MCF 10A (cell line): ENCODE measurements around the gene UBE3C. TPM values are rescaled to one million over a fixed set of nuclear protein-coding genes. Genes with fewer than 3 reads are reported as not detected.

Experiments
- BruUV-seq: library from RNA; stranded (reverse); fragments of 400-500 nt; replicated peaks from 2 replicates; lab custom pipeline; 2021; lab: Mats Ljungman, UMichigan
- CTCF ChIA-PET: fragments of 300-600 bp; sonication (Branson Sonifier 250); formaldehyde crosslinking; extraction: SDS; loops from one replicate; lab custom pipeline; 2021; ENCODE audit warnings: antibody characterized with exemption, inconsistent platforms; lab: Yijun Ruan, JAX
- POLR2A ChIA-PET: fragments of 300-600, 350-650 bp; sonication (Branson Sonifier 250); formaldehyde crosslinking; extraction: SDS; loops from one replicate; lab custom pipeline; 2020; ENCODE audit warnings: antibody characterized with exemption, inconsistent platforms; lab: Yijun Ruan, JAX
- DNase-seq: peaks from one replicate; pipeline ENCODE4 v3.0.0-alpha.2; 2018; ENCODE audit not compliant: unreplicated experiment
- H3K27ac Mint-ChIP-seq: one replicate; pipeline ENCODE4 v1.8.0; 2022; ENCODE audit warnings: mild to moderate bottlenecking, low read depth, mixed read lengths; ENCODE audit not compliant: unreplicated experiment
- H3K27me3 Mint-ChIP-seq: one replicate; pipeline ENCODE4 v1.8.0; 2022; ENCODE audit warnings: mixed read lengths; ENCODE audit not compliant: insufficient read depth, unreplicated experiment
- H3K36me3 Mint-ChIP-seq: one replicate; pipeline ENCODE4 v1.8.0; 2022; ENCODE audit warnings: mild to moderate bottlenecking, moderate library complexity, mixed read lengths; ENCODE audit not compliant: insufficient read depth, unreplicated experiment
- H3K4me1 Mint-ChIP-seq: one replicate; pipeline ENCODE4 v1.8.0; 2022; ENCODE audit warnings: mixed read lengths; ENCODE audit not compliant: insufficient read depth, unreplicated experiment
- H3K4me3 Mint-ChIP-seq: one replicate; pipeline ENCODE4 v1.8.0; 2022; ENCODE audit warnings: mild to moderate bottlenecking, moderate library complexity, mixed read lengths; ENCODE audit not compliant: unreplicated experiment
- H3K9me3 Mint-ChIP-seq: one replicate; pipeline ENCODE4 v1.8.0; 2022; ENCODE audit warnings: mixed read lengths; ENCODE audit not compliant: unreplicated experiment
- intact Hi-C: fragments of 100-400 bp; cut with micrococcal nuclease; formaldehyde crosslinking; loops from 2 replicates; pipeline ENCODE4 v1.14.1; 2022
- total RNA-seq: library from RNA; stranded (reverse); gene quantifications from 2 replicates; pipeline ENCODE4 v1.2.3, GENCODE V29; 2022
- TF ChIP-seq, protein P1 (sequence below): fragments of 200-600 bp; IDR thresholded peaks from one replicate; pipeline ENCODE4 v1.8.0; 2022; ENCODE audit warnings: antibody characterized with exemption, mild to moderate bottlenecking; ENCODE audit not compliant: unreplicated experiment

The UBE3C gene
- total RNA-seq, 1 experiment from 2014 or later = 72.8 TPM

DNA sequence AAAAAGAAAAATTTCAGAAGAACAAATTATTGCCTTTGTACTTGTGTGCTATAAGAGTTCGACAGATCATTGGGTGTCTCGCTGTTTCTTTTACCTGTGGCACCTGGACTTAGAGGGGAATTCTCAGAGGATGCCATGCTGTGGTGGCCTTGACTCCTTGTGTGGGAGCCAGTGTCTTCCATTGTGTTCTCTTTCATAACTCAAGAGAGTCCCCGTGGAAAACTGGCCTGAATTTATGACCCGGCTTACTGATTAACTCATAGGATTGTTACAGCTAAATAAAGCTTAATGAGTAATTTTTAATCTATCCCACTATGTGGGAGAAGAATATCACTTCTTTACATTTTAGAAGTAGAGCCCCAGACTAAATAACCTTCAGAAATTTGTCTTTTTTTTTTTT lies 54.5 kb downstream of the UBE3C start:
- Mint-ChIP-seq H3K4me3 (no peak overlapping the region), H3K36me3 (peaks cover 74% of the 10 kb centered on the region), H3K9me3 (no peaks in the 10 kb centered on the region), H3K4me1 (peaks cover 10% of the 10 kb centered on the region), H3K27ac (no peak overlapping the region), H3K27me3 (no peaks in the 10 kb centered on the region)
- TF ChIP-seq, protein P1, sequence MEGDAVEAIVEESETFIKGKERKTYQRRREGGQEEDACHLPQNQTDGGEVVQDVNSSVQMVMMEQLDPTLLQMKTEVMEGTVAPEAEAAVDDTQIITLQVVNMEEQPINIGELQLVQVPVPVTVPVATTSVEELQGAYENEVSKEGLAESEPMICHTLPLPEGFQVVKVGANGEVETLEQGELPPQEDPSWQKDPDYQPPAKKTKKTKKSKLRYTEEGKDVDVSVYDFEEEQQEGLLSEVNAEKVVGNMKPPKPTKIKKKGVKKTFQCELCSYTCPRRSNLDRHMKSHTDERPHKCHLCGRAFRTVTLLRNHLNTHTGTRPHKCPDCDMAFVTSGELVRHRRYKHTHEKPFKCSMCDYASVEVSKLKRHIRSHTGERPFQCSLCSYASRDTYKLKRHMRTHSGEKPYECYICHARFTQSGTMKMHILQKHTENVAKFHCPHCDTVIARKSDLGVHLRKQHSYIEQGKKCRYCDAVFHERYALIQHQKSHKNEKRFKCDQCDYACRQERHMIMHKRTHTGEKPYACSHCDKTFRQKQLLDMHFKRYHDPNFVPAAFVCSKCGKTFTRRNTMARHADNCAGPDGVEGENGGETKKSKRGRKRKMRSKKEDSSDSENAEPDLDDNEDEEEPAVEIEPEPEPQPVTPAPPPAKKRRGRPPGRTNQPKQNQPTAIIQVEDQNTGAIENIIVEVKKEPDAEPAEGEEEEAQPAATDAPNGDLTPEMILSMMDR = no peak
- ChIA-PET CTCF (interaction anchor here (0.6 kb wide), 2 partner anchors 12 to 25 kb away, joined by 3 read pairs; no protein-coding TSS in a partner anchor), POLR2A (interaction anchor here (0.7 to 1.0 kb wide), 2 partner anchors 158 to 196 kb away, joined by 3 read pairs; no protein-coding TSS in a partner anchor)
- BruUV-seq = no TSS peak
- DNase-seq = no peak
- intact Hi-C loops = no loop called here

DNA sequence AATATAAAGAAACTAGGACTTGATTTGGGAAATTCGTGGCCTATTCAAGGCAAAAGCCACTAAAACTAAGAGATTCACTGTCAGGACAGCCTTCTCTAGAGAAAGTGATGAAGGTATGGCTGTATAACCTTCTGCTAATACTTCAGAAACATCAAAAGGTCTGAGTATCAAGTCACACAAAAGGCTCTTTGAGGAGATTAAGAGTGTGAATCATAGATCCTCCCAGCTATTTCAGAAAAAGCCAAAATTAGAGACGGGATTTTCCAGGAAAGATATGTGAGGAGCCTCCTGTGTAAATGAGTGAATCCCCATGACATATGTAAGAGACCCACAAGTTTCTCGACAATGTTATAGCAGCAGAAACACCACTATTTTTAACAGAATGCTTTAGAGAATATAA lies 56.2 kb downstream of the UBE3C start:
- ChIA-PET CTCF (interaction anchor here (0.7 to 1.0 kb wide), 3 partner anchors 17 to 478 kb away, joined by 3 to 5 read pairs (median 3); no protein-coding TSS in a partner anchor), POLR2A (no interaction called here)
- H3K27me3 Mint-ChIP-seq = no peaks in the 10 kb centered on the region
- TF ChIP-seq, protein P1 = no peak
- H3K9me3 Mint-ChIP-seq = no peaks in the 10 kb centered on the region
- H3K27ac Mint-ChIP-seq = no peak overlapping the region
- peaks cover 10% of the 10 kb centered on the region for H3K4me1 Mint-ChIP-seq
- peaks cover 69% of the 10 kb centered on the region for H3K36me3 Mint-ChIP-seq
- BruUV-seq = no TSS peak
- intact Hi-C loops = no loop called here
- H3K4me3 Mint-ChIP-seq = no peak overlapping the region
- DNase-seq = no peak

DNA sequence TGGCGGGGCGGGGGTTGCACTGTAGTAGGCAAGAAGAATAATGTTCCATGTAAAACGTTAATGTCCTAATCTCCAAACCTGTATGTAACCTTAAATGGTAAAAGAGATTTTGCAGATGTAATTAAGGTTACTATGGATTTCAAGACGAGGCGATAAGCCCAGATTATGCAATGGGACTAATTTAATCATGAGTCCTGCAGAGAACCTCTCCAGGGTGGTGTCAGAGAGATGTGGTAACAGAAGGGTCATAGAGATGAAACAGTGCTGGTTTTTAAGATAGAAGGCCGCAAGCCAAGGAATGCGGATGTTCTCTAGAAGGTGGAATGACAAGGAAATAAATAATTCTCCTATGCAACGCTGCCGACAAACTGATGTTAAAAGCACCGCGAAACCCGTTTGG lies 57.1 kb downstream of the UBE3C start:
- H3K4me1 Mint-ChIP-seq = peaks cover 10% of the 10 kb centered on the region
- CTCF ChIA-PET = no interaction called here
- no peaks in the 10 kb centered on the region for H3K9me3 Mint-ChIP-seq
- no peak overlapping the region for H3K4me3 Mint-ChIP-seq
- TF ChIP-seq, protein P1 = no peak
- POLR2A ChIA-PET = interaction anchor here (0.9 kb wide), 1 partner anchor 75 kb away, joined by 3 read pairs; no protein-coding TSS in a partner anchor
- no peaks in the 10 kb centered on the region for H3K27me3 Mint-ChIP-seq
- no peak overlapping the region for H3K27ac Mint-ChIP-seq
- DNase-seq = no peak
- peaks cover 65% of the 10 kb centered on the region for H3K36me3 Mint-ChIP-seq
- intact Hi-C loops = no loop called here
- no TSS peak for BruUV-seq

DNA sequence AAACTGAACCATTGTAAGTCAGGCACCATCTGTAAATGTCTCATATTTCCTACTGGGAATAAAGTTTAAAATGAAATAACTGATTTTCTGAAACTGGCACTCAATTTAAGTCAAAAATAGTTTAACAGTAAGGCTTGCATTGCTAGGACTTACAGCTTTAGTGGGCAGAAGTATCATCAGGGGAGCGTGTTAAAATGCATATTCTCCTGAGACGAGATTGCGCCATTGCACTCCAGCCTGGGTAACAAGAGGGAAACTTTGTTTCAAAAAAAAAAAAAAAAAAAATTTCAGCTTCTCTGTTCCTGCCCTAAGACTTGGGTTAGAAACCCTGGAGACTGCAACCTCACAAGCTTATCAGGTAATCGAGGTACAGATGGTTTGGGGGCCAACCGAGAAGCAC lies 65.4 kb downstream of the UBE3C start:
- intact Hi-C loops = no loop called here
- CTCF ChIA-PET = interaction anchor here (0.5 kb wide), 1 partner anchor 1040 kb away, joined by 3 read pairs; no protein-coding TSS in a partner anchor
- no peaks in the 10 kb centered on the region for H3K27me3 Mint-ChIP-seq

More for the DNA sequence above, 65.4 kb downstream of the UBE3C start:
- no TSS peak for BruUV-seq
- DNase-seq = no peak
- Mint-ChIP-seq H3K36me3 (peaks cover 60% of the 10 kb centered on the region), H3K27ac (no peak overlapping the region), H3K9me3 (no peaks in the 10 kb centered on the region), H3K4me3 (no peak overlapping the region), H3K4me1 (no peaks in the 10 kb centered on the region)
- POLR2A ChIA-PET = no interaction called here
- TF ChIP-seq, protein P1 = no peak
